ENCODE data around the gene CFAP100.

Gene CFAP100

DNA sequence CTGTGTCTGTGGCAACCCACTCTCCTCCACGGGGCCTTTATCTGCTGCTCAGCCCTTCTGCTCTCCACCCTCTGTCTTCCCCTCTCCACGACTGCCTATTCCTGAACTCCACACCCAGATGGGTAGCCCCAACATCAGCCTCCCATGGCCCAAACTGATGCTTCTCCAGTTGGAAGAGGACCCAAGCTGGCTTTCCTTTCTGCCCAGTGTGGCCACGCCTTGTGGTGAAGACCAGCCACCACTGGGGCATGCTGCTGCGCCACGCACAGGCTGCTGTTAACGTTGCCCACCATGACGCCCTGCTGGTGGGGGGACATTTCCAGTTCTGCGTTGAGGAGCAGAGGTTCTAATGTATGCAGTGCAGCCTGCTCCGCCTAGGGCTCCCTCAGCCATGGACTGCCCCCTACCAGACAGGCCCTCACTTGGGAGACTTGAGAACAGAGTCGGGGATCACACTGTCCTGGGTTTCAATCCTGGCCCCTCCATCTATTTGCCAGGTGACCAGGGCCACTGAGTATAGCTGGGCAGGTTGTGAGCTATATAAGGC lies 26.9 kb downstream of the CFAP100 start:
- FAIRE-seq: no peak
- DNase-seq (ENCODE audit: insufficient read length): no peak
- TF ChIP-seq POLR2AphosphoS5 (IDR thresholded peaks at IDR 0.05; ENCODE audit: low read depth, low read length) (no peak), POLR2A (IDR thresholded peaks at IDR 0.05; ENCODE audit: low read depth, low read length) (no peak), TAF1 (IDR thresholded peaks at IDR 0.05; ENCODE audit: borderline replicate concordance, low read depth, low read length) (no peak)

DNA sequence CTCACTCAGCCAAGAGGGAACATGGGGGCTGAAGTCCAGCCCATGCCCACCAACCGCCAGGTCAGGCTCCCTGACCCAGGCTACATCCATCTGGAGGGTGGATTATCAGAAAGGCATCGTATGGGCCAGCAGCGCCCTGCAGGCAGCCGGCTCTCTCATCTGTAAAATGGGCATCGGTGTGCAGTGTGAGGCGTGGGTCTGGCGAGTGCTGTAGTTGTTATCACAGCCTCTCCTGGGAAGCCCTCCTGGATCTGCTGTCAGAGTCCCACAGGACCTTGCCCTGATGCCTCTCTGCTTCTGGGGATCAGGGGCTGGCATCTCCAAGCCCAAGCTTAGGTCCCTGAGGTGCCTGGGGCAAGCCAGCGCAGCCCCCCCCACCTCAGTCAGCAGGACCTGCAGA lies 27.4 kb downstream of the CFAP100 start:
- FAIRE-seq (no peak), DNase-seq (ENCODE audit: insufficient read length) (no peak)
- TF ChIP-seq POLR2A (IDR thresholded peaks at IDR 0.05; ENCODE audit: low read depth, low read length) (no peak), POLR2AphosphoS5 (IDR thresholded peaks at IDR 0.05; ENCODE audit: low read depth, low read length) (no peak), TAF1 (IDR thresholded peaks at IDR 0.05; ENCODE audit: borderline replicate concordance, low read depth, low read length) (no peak)

DNA sequence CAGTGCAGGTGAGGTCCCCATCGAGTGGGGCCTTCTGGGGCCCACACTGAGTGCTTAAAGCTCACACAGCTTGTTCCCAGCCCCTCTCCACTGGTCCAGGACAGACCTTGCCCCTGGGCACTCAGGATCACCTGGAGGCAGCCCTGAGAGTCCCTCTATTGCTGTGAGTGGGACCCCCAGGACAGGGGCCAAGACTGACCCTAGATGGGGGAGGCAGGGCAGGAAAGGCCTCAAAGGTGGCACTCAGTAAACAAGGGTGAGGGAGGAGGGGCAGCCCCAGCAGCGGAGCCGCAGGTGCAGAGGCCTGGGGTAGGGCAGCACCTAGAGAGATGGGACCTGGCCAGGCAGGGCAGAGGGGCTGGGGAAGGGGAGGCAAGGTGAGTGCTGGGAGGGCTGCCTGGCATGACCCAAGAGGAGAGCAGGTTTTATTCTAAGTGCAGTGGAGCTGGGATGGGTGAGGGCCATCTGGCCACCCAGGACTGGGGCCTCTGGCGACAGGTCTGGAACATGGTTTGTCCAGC lies 27.9 kb downstream of the CFAP100 start:
- no peak for TF ChIP-seq TAF1 (IDR thresholded peaks at IDR 0.05; ENCODE audit: borderline replicate concordance, low read depth, low read length)
- no peak for TF ChIP-seq POLR2AphosphoS5 (IDR thresholded peaks at IDR 0.05; ENCODE audit: low read depth, low read length)
- no peak for TF ChIP-seq POLR2A (IDR thresholded peaks at IDR 0.05; ENCODE audit: low read depth, low read length)
- no peak for FAIRE-seq

DNA sequence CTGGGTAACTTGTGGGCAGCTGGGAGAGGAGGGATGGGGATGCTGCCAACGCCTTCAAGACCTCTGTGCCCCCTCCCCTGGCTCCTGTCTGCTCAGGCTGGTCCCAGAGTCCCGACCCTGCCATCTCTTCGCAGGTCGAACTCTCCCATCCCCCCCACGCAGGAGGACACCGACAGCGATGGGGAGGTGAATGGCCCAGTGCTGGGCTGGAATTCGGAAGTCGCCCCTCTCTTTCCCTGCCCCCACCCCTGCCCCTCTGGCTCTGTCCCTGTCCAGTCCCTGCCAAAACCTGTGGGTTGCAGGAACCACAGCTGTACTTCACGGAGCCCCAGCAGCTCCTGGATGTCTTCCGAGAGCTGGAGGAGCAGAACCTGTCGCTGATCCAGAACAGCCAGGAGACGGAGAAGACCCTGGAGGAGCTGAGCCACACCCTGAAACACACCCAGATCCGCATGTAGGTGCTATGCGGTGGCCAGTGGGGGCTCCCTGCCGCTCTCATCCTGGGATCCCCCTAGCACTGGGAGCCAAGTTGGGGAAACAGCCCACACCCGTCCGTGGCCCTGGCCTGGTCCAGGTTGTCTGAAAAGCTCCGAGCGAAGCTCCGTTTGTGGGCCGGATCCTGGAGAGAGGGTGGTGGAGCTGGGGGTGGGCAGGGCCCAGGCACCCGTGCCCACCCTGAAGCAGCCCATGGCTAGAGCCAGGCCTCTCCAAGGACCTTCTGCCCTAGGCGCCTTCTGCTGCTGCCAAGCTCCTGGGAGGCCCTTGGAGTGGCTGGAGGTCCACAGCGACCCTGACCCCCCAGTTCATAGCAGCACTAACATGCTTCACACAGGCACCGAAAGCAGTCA lies 28.7 kb downstream of the CFAP100 start:
- DNase-seq (ENCODE audit: insufficient read length) (no peak), FAIRE-seq (no peak)
- TF ChIP-seq POLR2AphosphoS5 (IDR thresholded peaks at IDR 0.05; ENCODE audit: low read depth, low read length): no peak

More for the DNA sequence above, 27.9 kb downstream of the CFAP100 start:
- DNase-seq (ENCODE audit: insufficient read length): no peak

DNA sequence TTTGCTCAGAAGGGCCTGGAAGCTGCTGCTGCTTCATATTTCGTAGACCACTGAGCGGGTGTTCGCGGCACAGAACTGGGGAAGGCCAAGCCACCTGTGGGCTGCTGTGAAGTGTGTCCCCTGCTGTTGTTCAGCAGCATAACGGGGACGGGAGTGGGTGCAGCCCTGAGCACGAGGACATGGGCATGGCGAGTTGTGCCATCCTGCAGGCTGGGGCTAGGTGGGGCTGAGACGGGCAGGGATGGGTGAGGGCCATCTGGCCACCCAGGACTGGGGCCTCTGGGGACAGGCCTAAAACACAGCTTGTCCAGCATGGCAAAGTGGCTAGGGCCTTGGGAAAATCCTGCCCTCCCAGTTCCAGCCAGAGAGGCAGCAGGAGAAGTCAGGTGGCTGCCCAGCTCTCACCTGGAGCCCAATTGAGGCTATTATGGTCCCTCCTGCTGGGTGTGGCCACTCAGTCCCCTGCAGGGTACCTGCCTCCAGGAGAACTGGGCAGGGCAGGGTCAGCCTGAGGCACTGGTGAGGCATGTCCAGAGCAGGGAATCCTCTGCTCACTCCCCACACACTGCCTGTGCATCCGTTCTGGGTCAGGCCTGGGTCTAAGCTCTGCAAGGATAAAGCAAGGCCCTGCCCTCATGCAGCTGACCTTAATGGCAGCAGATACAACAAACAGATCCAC lies 29.5 kb downstream of the CFAP100 start:
- FAIRE-seq: no peak
- DNase-seq (ENCODE audit: insufficient read length): no peak
- TF ChIP-seq POLR2AphosphoS5 (IDR thresholded peaks at IDR 0.05; ENCODE audit: low read depth, low read length): no peak

DNA sequence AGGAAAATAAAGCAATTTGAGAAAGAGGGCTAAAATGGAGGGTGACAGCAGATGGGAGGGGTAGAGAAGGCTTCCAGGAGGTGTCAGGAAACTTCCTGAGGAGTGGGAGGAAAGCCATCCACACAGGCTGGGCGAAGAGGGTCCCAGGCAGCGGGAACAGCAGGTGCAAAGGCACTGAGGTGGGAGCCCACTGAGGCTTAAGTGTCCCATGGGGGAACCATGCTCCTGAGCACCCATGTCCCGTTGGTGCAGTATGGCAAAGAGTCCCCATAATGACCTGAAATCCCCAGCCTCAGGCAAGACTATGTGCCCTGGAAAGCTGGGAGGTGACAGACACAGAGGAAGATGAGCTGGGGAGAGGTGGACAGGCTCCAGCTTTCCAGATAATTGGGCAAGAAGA lies 30.0 kb downstream of the CFAP100 start:
- FAIRE-seq: no peak
- TF ChIP-seq TAF1 (IDR thresholded peaks at IDR 0.05; ENCODE audit: borderline replicate concordance, low read depth, low read length) (no peak), POLR2AphosphoS5 (IDR thresholded peaks at IDR 0.05; ENCODE audit: low read depth, low read length) (no peak), POLR2A (IDR thresholded peaks at IDR 0.05; ENCODE audit: low read depth, low read length) (no peak)
- DNase-seq (ENCODE audit: insufficient read length): no peak

DNA sequence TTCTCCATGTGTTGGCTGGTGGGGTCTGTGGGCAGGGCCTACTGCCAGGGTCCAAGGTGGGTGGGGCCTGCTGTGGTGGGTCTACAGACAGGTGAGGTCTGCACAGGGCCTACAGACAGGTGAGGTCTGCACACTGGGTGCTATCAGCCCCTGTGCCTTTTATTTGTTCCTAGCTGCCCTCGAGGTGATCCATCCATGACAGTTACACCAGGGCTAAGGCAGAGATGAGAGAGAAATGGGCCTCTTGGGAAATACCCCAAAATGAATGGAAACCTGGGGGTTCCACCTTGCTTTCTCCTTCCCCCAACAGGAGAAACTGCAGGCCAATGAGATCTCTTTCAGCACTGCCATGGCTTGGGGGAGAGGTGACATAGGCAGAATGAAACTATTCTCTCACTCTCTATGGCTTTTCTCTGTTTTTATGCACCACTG lies 36.4 kb downstream of the CFAP100 start:
- FAIRE-seq: peak; percentile 83
- TF ChIP-seq POLR2AphosphoS5 (IDR thresholded peaks at IDR 0.05; ENCODE audit: low read depth, low read length) (no peak), POLR2A (IDR thresholded peaks at IDR 0.05; ENCODE audit: low read depth, low read length) (no peak), TAF1 (IDR thresholded peaks at IDR 0.05; ENCODE audit: borderline replicate concordance, low read depth, low read length) (no peak)
- DNase-seq (ENCODE audit: insufficient read length): no peak

DNA sequence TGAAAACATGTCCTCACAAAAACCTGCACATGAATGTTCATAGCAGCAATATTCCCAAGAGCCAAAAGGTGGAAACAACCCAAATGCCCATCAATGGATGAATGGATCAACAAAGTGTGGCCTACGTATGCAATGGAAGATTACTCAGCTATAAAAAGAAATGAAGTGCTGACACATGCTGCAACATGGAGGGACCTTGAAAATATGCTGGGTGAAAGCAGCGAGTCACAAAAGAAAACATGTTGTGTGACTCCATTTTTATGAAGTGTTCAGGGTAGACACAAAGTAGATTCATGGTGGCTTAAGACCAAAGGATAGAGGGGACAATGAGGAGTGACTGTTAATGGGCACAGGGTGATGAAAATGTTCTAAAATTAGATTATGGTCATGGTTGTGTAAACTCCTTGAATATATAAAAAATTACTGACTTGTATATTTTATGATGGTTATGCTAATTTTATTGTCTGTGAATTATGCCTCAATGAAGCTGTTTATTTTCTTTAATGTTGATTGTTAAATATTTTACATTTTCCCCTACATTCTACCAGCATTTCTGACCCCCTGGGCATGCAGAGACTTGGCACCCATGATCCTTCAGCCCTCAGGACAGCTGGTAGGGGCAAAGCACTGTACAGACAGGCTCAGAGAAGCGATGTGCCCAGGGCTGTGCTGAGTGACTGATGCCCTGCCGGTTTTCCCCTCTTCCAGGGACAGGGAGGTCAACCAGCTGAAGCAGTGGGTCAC lies 37.8 kb downstream of the CFAP100 start:
- DNase-seq (ENCODE audit: insufficient read length) (no peak), FAIRE-seq (no peak)
- TF ChIP-seq POLR2AphosphoS5 (IDR thresholded peaks at IDR 0.05; ENCODE audit: low read depth, low read length) (no peak), POLR2A (IDR thresholded peaks at IDR 0.05; ENCODE audit: low read depth, low read length) (no peak), TAF1 (IDR thresholded peaks at IDR 0.05; ENCODE audit: borderline replicate concordance, low read depth, low read length) (no peak)

DNA sequence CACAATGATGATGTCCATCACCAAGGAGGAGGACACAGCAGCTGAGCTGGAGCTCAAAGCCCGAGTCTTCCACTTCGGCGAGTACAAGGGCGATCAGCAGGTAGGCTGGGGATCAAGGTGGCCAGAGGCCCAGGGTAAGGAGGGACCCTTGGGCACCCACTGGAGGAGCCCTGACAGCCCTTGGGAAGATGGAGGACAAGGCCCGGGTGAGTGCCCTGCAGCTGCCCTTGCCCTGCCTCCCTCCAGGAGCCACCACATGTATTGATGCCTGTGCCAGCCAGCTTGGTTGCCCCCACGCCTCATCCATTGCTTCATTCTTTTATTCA lies 38.4 kb downstream of the CFAP100 start:
- DNase-seq (ENCODE audit: insufficient read length) (no peak), FAIRE-seq (no peak)
- TF ChIP-seq POLR2A (IDR thresholded peaks at IDR 0.05; ENCODE audit: low read depth, low read length) (no peak), TAF1 (IDR thresholded peaks at IDR 0.05; ENCODE audit: borderline replicate concordance, low read depth, low read length) (no peak), POLR2AphosphoS5 (IDR thresholded peaks at IDR 0.05; ENCODE audit: low read depth, low read length) (no peak)

DNA sequence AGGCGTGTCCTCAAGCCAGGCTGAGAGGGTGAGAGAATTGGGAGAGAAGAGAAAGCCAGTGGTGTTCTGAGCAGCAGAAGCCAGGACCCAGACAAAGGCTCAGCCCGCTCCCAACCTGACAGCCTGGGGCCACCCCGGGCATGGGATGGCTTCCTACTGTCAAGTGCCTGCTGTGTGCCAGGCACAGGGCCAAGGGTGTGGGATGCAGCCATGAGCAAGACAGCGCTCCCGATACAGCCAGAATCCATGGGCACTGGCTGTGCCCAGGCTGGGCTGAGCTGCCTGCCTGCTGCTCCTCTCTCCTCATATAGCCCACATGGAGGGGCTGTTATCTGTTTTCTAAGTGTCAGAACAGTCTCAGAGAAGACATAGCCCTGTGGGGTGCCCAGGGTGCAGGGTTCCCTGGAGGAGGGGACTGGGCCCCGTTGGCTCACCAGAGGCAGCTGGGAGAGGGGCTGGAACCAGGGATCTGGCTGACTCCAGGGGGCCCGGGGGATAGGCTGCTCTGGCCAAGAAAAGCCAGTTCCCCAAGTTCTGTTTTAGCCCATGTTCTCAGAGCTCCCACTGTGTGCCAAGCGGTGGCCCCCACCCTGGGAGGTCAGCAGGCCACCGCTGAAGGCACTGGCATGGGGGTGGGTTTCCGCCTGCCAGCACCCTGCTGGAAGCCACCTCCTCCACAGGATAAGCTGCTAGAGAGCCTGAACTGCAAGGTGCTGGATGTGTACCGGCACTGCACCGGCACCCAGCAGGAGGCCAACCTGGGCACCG lies 39.0 kb downstream of the CFAP100 start:
- TF ChIP-seq POLR2A (IDR thresholded peaks at IDR 0.05; ENCODE audit: low read depth, low read length) (no peak), TAF1 (IDR thresholded peaks at IDR 0.05; ENCODE audit: borderline replicate concordance, low read depth, low read length) (no peak), POLR2AphosphoS5 (IDR thresholded peaks at IDR 0.05; ENCODE audit: low read depth, low read length) (no peak)
- FAIRE-seq (no peak), DNase-seq (ENCODE audit: insufficient read length) (no peak)

DNA sequence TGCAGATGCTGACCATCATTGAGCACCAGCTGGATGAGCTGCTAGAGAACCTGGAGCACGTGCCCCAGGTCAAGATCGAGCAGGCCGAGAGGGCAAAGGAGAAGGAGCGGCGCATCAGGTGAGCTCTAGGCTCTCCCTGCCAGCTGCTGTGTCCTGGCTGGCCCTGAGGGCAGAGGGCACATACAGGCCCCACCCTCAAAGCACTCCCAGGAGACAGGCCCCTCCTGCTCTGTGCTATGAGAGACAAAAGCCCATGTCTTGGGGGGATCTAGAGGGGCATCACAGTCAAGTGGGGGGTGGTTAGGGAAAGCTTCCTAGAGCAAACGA lies 39.5 kb downstream of the CFAP100 start:
- TF ChIP-seq TAF1 (IDR thresholded peaks at IDR 0.05; ENCODE audit: borderline replicate concordance, low read depth, low read length) (no peak), POLR2A (IDR thresholded peaks at IDR 0.05; ENCODE audit: low read depth, low read length) (no peak), POLR2AphosphoS5 (IDR thresholded peaks at IDR 0.05; ENCODE audit: low read depth, low read length) (no peak)
- FAIRE-seq (no peak), DNase-seq (ENCODE audit: insufficient read length) (no peak)

Data from GM12892 (cell line).